Keratinocyte (primary cell): Measurements from ENCODE around the gene WNT7A.

Experiments
- CTCF ChIP-seq, 3 experiments: IDR thresholded peaks in 1 of 3; conservative IDR thresholded peaks in 1 of 3; optimal IDR thresholded peaks in 1 of 3; 2 replicates in 2 of 3; 3 replicates in 1 of 3; pipeline versions ENCODE3 to v1.5.1; 2011; ENCODE audit warnings: low read length in 3 of 3, mild to moderate bottlenecking in 3 of 3, moderate library complexity in 2 of 3, control low read depth in 1 of 3, inconsistent platforms in 1 of 3; ENCODE audit not compliant: insufficient read depth in 2 of 3; ENCODE audit errors: extremely low read depth in 1 of 3
- EZH2 ChIP-seq: IDR thresholded peaks from one replicate; pipeline ENCODE4 v1.6.1; 2012; ENCODE audit warnings: inconsistent platforms, mild to moderate bottlenecking, low read length, moderate library complexity

DNA sequence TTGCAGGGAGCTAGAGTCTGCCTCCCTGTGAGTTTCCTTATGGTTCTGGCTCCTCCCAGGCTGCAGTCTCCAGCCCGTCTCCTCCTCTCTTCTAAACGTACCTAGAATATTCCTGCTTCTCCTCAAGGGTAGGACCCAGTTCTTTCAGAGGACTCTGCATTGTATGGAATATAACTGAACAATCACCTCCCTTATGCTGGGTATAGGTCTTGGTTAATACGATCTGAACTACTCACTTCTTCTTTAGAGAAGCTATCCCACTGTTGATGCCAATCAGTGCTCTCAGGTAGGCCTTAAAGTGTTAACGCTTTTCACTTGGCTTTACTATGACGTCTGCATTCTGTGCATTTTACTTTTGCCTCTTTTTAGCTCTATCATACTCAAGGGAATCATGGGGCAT lies 98.5 kb downstream of the WNT7A start:
- TF ChIP-seq CTCF (optimal IDR thresholded peaks at IDR 0.05 in 1 of 3, IDR thresholded peaks at IDR 0.05 in 1 of 3, conservative IDR thresholded peaks at IDR 0.05 in 1 of 3; ENCODE audit: extremely low read depth in 1 of 3, insufficient read depth in 2 of 3, low read length in 3 of 3) (no peak), EZH2 (no peak)
